ENCODE data around the gene SRY.
A peak's percentile ranks its signal among the peaks of the same experiment; 100 is the strongest.
"Not testable (repeated sequence)": the region's sequence is repeated elsewhere in the genome, so short reads cannot be mapped to it uniquely, and the experiment has no call there.

The SRY gene

DNA sequence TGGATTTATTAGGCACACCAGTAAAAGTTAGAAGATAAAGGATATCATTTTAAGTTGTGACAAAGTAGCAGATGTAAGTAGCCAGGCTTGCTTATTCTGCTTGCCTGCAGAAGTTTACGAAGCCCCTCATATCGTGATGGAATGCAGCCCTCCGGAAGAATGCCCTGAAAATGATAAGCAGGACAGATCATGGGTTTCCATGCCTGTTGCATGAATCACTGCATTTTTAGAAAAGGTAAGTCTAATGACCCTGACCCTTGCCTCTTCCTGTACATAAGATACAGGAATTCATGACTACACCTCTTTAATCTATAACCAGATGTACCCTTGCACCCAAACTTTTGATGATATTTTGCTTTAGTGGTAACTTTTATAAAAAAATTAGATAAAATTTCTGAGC is 37.0 kb upstream of the SRY start:
- Histone ChIP-seq H3K4me3 (ENCODE audit: low read depth in 1 of 2, low read length in 2 of 2) (no peak overlapping the region), H3K36me3 (ENCODE audit: insufficient read depth, low read length) (no peaks in the 10 kb centered on the region), H3K9me3 (ENCODE audit: insufficient read depth, low read length, severe bottlenecking) (no peaks in the 10 kb centered on the region), H3K27me3 (ENCODE audit: insufficient read depth, low read length, poor library complexity) (no peaks in the 10 kb centered on the region), H3K4me1 (ENCODE audit: insufficient read depth, low read length) (no peaks in the 10 kb centered on the region), H3K4me2 (ENCODE audit: insufficient read depth, low read length) (no peak overlapping the region), H3K9ac (ENCODE audit: low read depth, low read length) (no peak overlapping the region), H3K79me2 (ENCODE audit: insufficient read depth, low read length) (no peaks in the 10 kb centered on the region), H3K27ac (ENCODE audit: low read length) (no peak overlapping the region), H2AFZ (ENCODE audit: low read depth, low read length) (no peak overlapping the region), H4K20me1 (ENCODE audit: insufficient read depth, low read length) (no peaks in the 10 kb centered on the region)
- DNase-seq, result no peak
- TF ChIP-seq EZH2 (IDR thresholded peaks at IDR 0.05; ENCODE audit: borderline replicate concordance, low read depth, low read length, severe bottlenecking), result no peak
- TF ChIP-seq, protein P1, sequence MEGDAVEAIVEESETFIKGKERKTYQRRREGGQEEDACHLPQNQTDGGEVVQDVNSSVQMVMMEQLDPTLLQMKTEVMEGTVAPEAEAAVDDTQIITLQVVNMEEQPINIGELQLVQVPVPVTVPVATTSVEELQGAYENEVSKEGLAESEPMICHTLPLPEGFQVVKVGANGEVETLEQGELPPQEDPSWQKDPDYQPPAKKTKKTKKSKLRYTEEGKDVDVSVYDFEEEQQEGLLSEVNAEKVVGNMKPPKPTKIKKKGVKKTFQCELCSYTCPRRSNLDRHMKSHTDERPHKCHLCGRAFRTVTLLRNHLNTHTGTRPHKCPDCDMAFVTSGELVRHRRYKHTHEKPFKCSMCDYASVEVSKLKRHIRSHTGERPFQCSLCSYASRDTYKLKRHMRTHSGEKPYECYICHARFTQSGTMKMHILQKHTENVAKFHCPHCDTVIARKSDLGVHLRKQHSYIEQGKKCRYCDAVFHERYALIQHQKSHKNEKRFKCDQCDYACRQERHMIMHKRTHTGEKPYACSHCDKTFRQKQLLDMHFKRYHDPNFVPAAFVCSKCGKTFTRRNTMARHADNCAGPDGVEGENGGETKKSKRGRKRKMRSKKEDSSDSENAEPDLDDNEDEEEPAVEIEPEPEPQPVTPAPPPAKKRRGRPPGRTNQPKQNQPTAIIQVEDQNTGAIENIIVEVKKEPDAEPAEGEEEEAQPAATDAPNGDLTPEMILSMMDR (IDR thresholded peaks at IDR 0.05; ENCODE audit: borderline replicate concordance, extremely low read depth, low read length, poor library complexity, severe bottlenecking), result no peak
- ATAC-seq (ENCODE audit: insufficient read depth, low read depth), result no peak

DNA sequence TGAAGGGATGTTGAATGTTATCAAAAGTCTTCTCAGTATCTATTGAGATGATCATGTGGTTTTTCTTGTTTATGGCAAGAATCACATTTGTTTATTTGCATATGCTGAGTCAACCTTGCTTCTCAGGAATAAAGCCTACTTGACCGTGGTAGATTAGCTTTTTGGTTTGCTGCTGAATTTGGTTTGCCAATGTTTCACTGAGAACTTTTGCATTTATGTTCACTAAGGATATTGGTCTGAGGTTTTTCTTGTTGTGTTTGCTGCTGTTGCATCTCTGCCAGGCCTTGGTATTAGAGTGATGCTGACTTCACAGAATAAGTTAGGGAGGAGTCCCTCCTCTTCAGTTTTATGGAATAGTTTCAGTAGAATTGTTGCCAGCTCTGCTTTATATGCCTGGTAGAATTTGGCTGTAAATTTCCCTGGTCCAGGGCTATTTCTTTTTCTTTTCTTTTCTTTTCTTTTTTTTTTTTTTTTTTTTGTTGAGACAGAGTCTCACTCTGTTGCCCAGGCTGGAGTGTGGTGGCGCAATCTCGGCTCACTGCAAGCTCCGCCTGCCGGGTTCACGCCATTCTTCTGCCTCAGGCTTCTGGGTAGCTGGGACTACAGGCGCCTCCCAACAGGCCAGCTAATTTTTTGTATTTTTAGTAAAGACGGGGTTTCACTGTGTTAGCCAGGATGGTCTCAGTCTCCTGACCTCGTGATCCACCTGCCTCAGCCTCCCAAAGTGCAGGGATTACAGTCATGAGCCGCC is 29.8 kb upstream of the SRY start:
- not testable (repeated sequence) for ATAC-seq (ENCODE audit: insufficient read depth, low read depth); H3K4me2 ChIP-seq (ENCODE audit: insufficient read depth, low read length); H3K9me3 ChIP-seq (ENCODE audit: insufficient read depth, low read length, severe bottlenecking); H4K20me1 ChIP-seq (ENCODE audit: insufficient read depth, low read length); H3K4me1 ChIP-seq (ENCODE audit: insufficient read depth, low read length); H3K9ac ChIP-seq (ENCODE audit: low read depth, low read length); H3K4me3 ChIP-seq (ENCODE audit: low read depth in 1 of 2, low read length in 2 of 2); H3K79me2 ChIP-seq (ENCODE audit: insufficient read depth, low read length); H3K27me3 ChIP-seq (ENCODE audit: insufficient read depth, low read length, poor library complexity); H3K36me3 ChIP-seq (ENCODE audit: insufficient read depth, low read length); H2AFZ ChIP-seq (ENCODE audit: low read depth, low read length); DNase-seq; H3K27ac ChIP-seq (ENCODE audit: low read length)

DNA sequence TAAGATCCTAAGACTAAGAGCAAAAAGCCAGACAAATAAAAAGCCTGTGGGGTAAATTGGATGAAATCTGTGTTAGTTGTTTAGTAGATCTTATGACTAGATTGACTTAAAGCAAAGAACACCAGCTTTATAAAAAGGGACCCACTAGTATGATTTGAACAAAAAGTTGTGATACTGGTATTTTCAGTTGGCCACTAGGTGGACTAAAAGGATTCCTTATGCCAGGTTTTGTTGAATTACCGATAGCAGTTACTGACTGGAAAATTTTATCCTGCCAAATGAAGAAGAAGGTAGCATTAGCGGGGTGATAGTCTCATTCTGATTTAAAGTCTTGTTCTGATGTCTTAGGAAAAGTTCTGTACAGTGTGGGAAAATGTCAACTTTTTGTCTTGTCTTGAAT is 12.8 kb upstream of the SRY start:
- no peak overlapping the region for H3K4me2 ChIP-seq (ENCODE audit: insufficient read depth, low read length)
- H4K20me1 ChIP-seq (ENCODE audit: insufficient read depth, low read length), result no peaks in the 10 kb centered on the region
- ATAC-seq (ENCODE audit: insufficient read depth, low read depth), result no peak
- no peak overlapping the region for H3K9ac ChIP-seq (ENCODE audit: low read depth, low read length)
- no peak overlapping the region for H2AFZ ChIP-seq (ENCODE audit: low read depth, low read length)
- no peaks in the 10 kb centered on the region for H3K79me2 ChIP-seq (ENCODE audit: insufficient read depth, low read length)
- H3K36me3 ChIP-seq (ENCODE audit: insufficient read depth, low read length), result no peaks in the 10 kb centered on the region
- H3K27me3 ChIP-seq (ENCODE audit: insufficient read depth, low read length, poor library complexity), result no peaks in the 10 kb centered on the region
- H3K9me3 ChIP-seq (ENCODE audit: insufficient read depth, low read length, severe bottlenecking), result no peaks in the 10 kb centered on the region
- H3K27ac ChIP-seq (ENCODE audit: low read length), result no peak overlapping the region
- H3K4me1 ChIP-seq (ENCODE audit: insufficient read depth, low read length), result peaks cover 19% of the 10 kb centered on the region
- DNase-seq, result no peak
- TF ChIP-seq EZH2 (IDR thresholded peaks at IDR 0.05; ENCODE audit: borderline replicate concordance, low read depth, low read length, severe bottlenecking), result no peak
- TF ChIP-seq, protein P1 (IDR thresholded peaks at IDR 0.05; ENCODE audit: borderline replicate concordance, extremely low read depth, low read length, poor library complexity, severe bottlenecking), result peak; percentile 30
- no peak overlapping the region for H3K4me3 ChIP-seq (ENCODE audit: low read depth in 1 of 2, low read length in 2 of 2)

DNA sequence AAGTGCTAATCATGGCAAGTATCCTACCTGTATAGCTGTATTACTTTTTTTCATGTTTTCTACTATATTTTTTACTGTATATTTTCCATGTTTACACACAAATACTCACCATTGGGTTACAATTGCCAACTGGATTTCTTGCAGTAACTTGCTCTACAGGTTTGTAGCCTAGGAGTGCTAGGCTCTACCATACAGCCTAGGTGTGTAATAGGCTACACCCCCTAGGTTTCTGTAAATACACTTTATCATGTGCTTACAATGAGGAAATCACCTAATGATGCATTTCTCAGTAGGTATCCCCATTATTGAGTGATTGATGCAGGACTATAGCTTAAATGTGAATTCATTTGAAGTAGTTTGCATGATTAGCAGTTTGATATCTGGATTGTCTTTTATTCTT is 10.5 kb upstream of the SRY start:
- no peaks in the 10 kb centered on the region for H4K20me1 ChIP-seq (ENCODE audit: insufficient read depth, low read length)
- no peak for ATAC-seq (ENCODE audit: insufficient read depth, low read depth)

More for the DNA sequence above, 10.5 kb upstream of the SRY start:
- H3K4me3 ChIP-seq (ENCODE audit: low read depth in 1 of 2, low read length in 2 of 2), result no peak overlapping the region
- H3K27ac ChIP-seq (ENCODE audit: low read length), result no peak overlapping the region
- H3K79me2 ChIP-seq (ENCODE audit: insufficient read depth, low read length), result no peaks in the 10 kb centered on the region
- no peak overlapping the region for H3K4me2 ChIP-seq (ENCODE audit: insufficient read depth, low read length)
- H2AFZ ChIP-seq (ENCODE audit: low read depth, low read length), result no peak overlapping the region
- H3K9ac ChIP-seq (ENCODE audit: low read depth, low read length), result no peak overlapping the region
- H3K36me3 ChIP-seq (ENCODE audit: insufficient read depth, low read length), result no peaks in the 10 kb centered on the region
- H3K4me1 ChIP-seq (ENCODE audit: insufficient read depth, low read length), result peaks cover 13% of the 10 kb centered on the region
- TF ChIP-seq, protein P1 (IDR thresholded peaks at IDR 0.05; ENCODE audit: borderline replicate concordance, extremely low read depth, low read length, poor library complexity, severe bottlenecking), result no peak
- TF ChIP-seq EZH2 (IDR thresholded peaks at IDR 0.05; ENCODE audit: borderline replicate concordance, low read depth, low read length, severe bottlenecking), result no peak
- no peaks in the 10 kb centered on the region for H3K27me3 ChIP-seq (ENCODE audit: insufficient read depth, low read length, poor library complexity)
- DNase-seq, result no peak
- no peaks in the 10 kb centered on the region for H3K9me3 ChIP-seq (ENCODE audit: insufficient read depth, low read length, severe bottlenecking)
